Neural crest cell (in vitro differentiated cells): ENCODE measurements around the gene FOXK2. TPM values are rescaled to one million over a fixed set of nuclear protein-coding genes. Genes with fewer than 3 reads are reported as not detected.

Experiments
- DNase-seq: peaks from one replicate; pipeline ENCODE4 v3.0.0; 2021; ENCODE audit warnings: low read depth, mixed read lengths, low spot score
- H3K27ac Mint-ChIP-seq: one replicate; pipeline ENCODE4 v1.8.0; 2021; ENCODE audit warnings: mild to moderate bottlenecking, mixed read lengths; ENCODE audit not compliant: unreplicated experiment
- H3K27me3 Mint-ChIP-seq: 2 replicates; pipeline ENCODE4 v1.8.0; 2021; ENCODE audit warnings: low read depth, mild to moderate bottlenecking, mixed read lengths
- H3K36me3 Mint-ChIP-seq: 2 replicates; pipeline ENCODE4 v1.8.0; 2021; ENCODE audit warnings: low read depth, mild to moderate bottlenecking, mixed read lengths
- H3K4me1 Mint-ChIP-seq: 2 replicates; pipeline ENCODE4 v1.8.0; 2021; ENCODE audit warnings: mixed read lengths
- H3K4me3 Mint-ChIP-seq: one replicate; pipeline ENCODE4 v1.8.0; 2021; ENCODE audit warnings: mild to moderate bottlenecking, mixed read lengths
- H3K9me3 Mint-ChIP-seq: 2 replicates; pipeline ENCODE4 v1.8.0; 2021; ENCODE audit warnings: mixed read lengths
- CTCF ChIP-seq: fragments of 200-600 bp; sonication (generic); conservative IDR thresholded peaks from 2 replicates; pipeline ENCODE4 v1.5.0; 2021; ENCODE audit warnings: antibody characterized with exemption, mild to moderate bottlenecking
- total RNA-seq: library from RNA; stranded (reverse); gene quantifications from 2 replicates; pipeline ENCODE4 v1.2.1, GENCODE V29; 2021

FOXK2 gene
- total RNA-seq, 1 donor from 2014 or later, result 84.3 TPM

GRCh38 chr17:82648742-82649331 lies 129.3 kb downstream of the FOXK2 start:
- DNase-seq, result peak; percentile 49
- Mint-ChIP-seq H3K4me1 (peaks cover 15% of the 10 kb centered on the region), H3K4me3 (no peak overlapping the region), H3K36me3 (no peaks in the 10 kb centered on the region), H3K27me3 (no peaks in the 10 kb centered on the region), H3K27ac (no peak overlapping the region), H3K9me3 (no peaks in the 10 kb centered on the region)
- no peak for TF ChIP-seq CTCF

GRCh38 chr17:82649501-82650261 lies 130.1 kb downstream of the FOXK2 start:
- no peaks in the 10 kb centered on the region for H3K9me3 Mint-ChIP-seq
- no peak for TF ChIP-seq CTCF
- H3K27me3 Mint-ChIP-seq, result no peaks in the 10 kb centered on the region
- peak overlapping the region; percentile 43 for H3K27ac Mint-ChIP-seq
- no peaks in the 10 kb centered on the region for H3K36me3 Mint-ChIP-seq
- no peak for DNase-seq
- peak overlapping the region; percentile 79 for H3K4me3 Mint-ChIP-seq
- peaks cover 15% of the 10 kb centered on the region for H3K4me1 Mint-ChIP-seq

- Mint-ChIP-seq H3K4me1 (peaks cover 11% of the 10 kb centered on the region), H3K27ac (no peak overlapping the region), H3K36me3 (no peaks in the 10 kb centered on the region), H3K27me3 (no peaks in the 10 kb centered on the region), H3K4me3 (peak overlapping the region; percentile 18), H3K9me3 (no peaks in the 10 kb centered on the region)
- no peak for DNase-seq
- TF ChIP-seq CTCF, result no peak
Observed at GRCh38 chr17:82650723-82651122, 131.2 kb downstream of the FOXK2 start.

- no peak overlapping the region for H3K27ac Mint-ChIP-seq
- H3K27me3 Mint-ChIP-seq, result no peaks in the 10 kb centered on the region
- H3K4me3 Mint-ChIP-seq, result no peak overlapping the region
- no peaks in the 10 kb centered on the region for H3K4me1 Mint-ChIP-seq
- no peaks in the 10 kb centered on the region for H3K9me3 Mint-ChIP-seq
- no peak for TF ChIP-seq CTCF
- no peaks in the 10 kb centered on the region for H3K36me3 Mint-ChIP-seq
- DNase-seq, result no peak
Observed at GRCh38 chr17:82653651-82654528, 134.4 kb downstream of the FOXK2 start.

Other genes with a start within 250 kb of the FOXK2 start
- gene CSNK1D, start 246.0 kb upstream of the FOXK2 start, total RNA-seq, result 163 and 165 TPM in 2 replicates
- not detected in 2 replicates for gene CD7, start 202.1 kb upstream of the FOXK2 start, total RNA-seq
- gene SECTM1, start 186.0 kb upstream of the FOXK2 start, total RNA-seq, result not detected in 2 replicates
- 0.20 and 0.23 TPM in 2 replicates for gene TEX19, start 160.5 kb upstream of the FOXK2 start, total RNA-seq
- gene UTS2R, start 148.0 kb upstream of the FOXK2 start, total RNA-seq, result not detected in 2 replicates
- gene HEXD, start 101.4 kb upstream of the FOXK2 start, total RNA-seq, result 47.8 and 48.5 TPM in 2 replicates
- 33.3 and 35.6 TPM in 2 replicates for gene OGFOD3, start 101.1 kb upstream of the FOXK2 start, total RNA-seq
- gene CYBC1, start 69.0 kb upstream of the FOXK2 start, total RNA-seq, result 111 and 115 TPM in 2 replicates
- 73.3 and 84.2 TPM in 2 replicates for gene NARF, start 61.0 kb upstream of the FOXK2 start, total RNA-seq
- gene WDR45B, start 128.7 kb downstream of the FOXK2 start, total RNA-seq, result 57.1 and 64.6 TPM in 2 replicates
- 5.6 and 8.9 TPM in 2 replicates for gene RAB40B, start 179.0 kb downstream of the FOXK2 start, total RNA-seq
- 44.1 and 44.4 TPM in 2 replicates for gene FN3KRP, start 197.0 kb downstream of the FOXK2 start, total RNA-seq
- gene FN3K, start 215.9 kb downstream of the FOXK2 start, total RNA-seq, result 21.7 and 23.8 TPM in 2 replicates
- 155 and 166 TPM in 2 replicates for gene TBCD, start 232.3 kb downstream of the FOXK2 start, total RNA-seq